Upper lobe of left lung (tissue), 4 donors: ENCODE measurements around the gene ANO2.

Experiments used
- CTCF ChIP-seq, 6 experiments: fragments of 450-650 bp in 4 of 6; fragments of 200-600 bp in 2 of 6; sonication (generic) in 2 of 6; IDR thresholded peaks; one replicate each; pipeline ENCODE4 v1.5.1; 2016 to 2019; ENCODE audit warnings: antibody characterized with exemption in 6 of 6
- POLR2A ChIP-seq, 4 donors: fragments of 450-650 bp; IDR thresholded peaks; one replicate each; pipeline ENCODE4 v1.5.1; 2016 to 2017; ENCODE audit warnings: antibody characterized with exemption in 4 of 4, mild to moderate bottlenecking in 2 of 4
- POLR2AphosphoS5 ChIP-seq, 2 donors: sonication (generic); formaldehyde crosslinking; IDR thresholded peaks; one replicate each; pipeline ENCODE4 v1.5.1; 2017; ENCODE audit warnings: antibody characterized with exemption in 2 of 2

- TF ChIP-seq POLR2A (IDR thresholded peaks at IDR 0.05) (no peak), CTCF (IDR thresholded peaks at IDR 0.05) (no peak), POLR2AphosphoS5 (IDR thresholded peaks at IDR 0.05) (no peak)
Measured at GRCh38 chr12:5736527-5736926, 208.5 kb downstream of the ANO2 start.
